H1 (cell line): ENCODE measurements around the gene MPP3. TPM values are rescaled to one million over a fixed set of nuclear protein-coding genes. Genes with fewer than 3 reads are reported as not detected.

Experiments
- CTCF ChIA-PET: fragments of 300-600 bp; sonication (Branson Sonifier 250); formaldehyde crosslinking; loops from one replicate; lab custom pipeline; 2021; ENCODE audit not compliant: partially characterized antibody; lab: Charles Lee
- POLR2A ChIA-PET: fragments of 300-600 bp; sonication (Branson Sonifier 250); formaldehyde crosslinking; loops from one replicate; lab custom pipeline; 2021; ENCODE audit warnings: inconsistent platforms; ENCODE audit not compliant: partially characterized antibody; lab: Charles Lee
- DNase-seq, 2 experiments: peaks; one replicate each; pipeline versions ENCODE4 v3.0.0 to v3.0.0-alpha.2; 2010 to 2022; ENCODE audit warnings: low spot score in 2 of 2, low read depth in 1 of 2, mixed read lengths in 1 of 2
- FAIRE-seq: peaks from 2 replicates; lab custom pipeline; 2011; peaks lifted over from hg19 to GRCh38; lab: Jason Lieb, UNC
- H2AFZ ChIP-seq: 2 replicates; pipeline ENCODE4 v1.8.1; 2012; ENCODE audit warnings: low read length, inconsistent platforms
- H2AK5ac ChIP-seq: 2 replicates; pipeline ENCODE4 v1.6.1; 2013; ENCODE audit warnings: low read depth, low read length
- H2BK120ac ChIP-seq: replicated peaks from 2 replicates; pipeline ENCODE3; 2013; ENCODE audit warnings: low read depth, low read length, inconsistent platforms
- H2BK12ac ChIP-seq: 2 replicates; pipeline ENCODE4 v1.6.1; 2013; ENCODE audit warnings: low read depth, low read length
- H2BK15ac ChIP-seq: 2 replicates; pipeline ENCODE4 v1.6.1; 2013; ENCODE audit warnings: low read length
- H2BK20ac ChIP-seq: 2 replicates; pipeline ENCODE4 v1.6.1; 2013; ENCODE audit warnings: low read length
- H2BK5ac ChIP-seq: 2 replicates; pipeline ENCODE4 v1.6.1; 2013; ENCODE audit warnings: low read depth, low read length
- H3K14ac ChIP-seq: 2 replicates; pipeline ENCODE4 v1.6.1; 2013; ENCODE audit warnings: inconsistent platforms; ENCODE audit not compliant: insufficient read length
- H3K18ac ChIP-seq: 2 replicates; pipeline ENCODE4 v1.6.1; 2013; ENCODE audit warnings: low read length; ENCODE audit errors: extremely low read depth
- H3K23ac ChIP-seq: 2 replicates; pipeline ENCODE4 v1.6.1; 2013; ENCODE audit warnings: inconsistent platforms; ENCODE audit not compliant: insufficient read length
- H3K23me2 ChIP-seq: 2 replicates; pipeline ENCODE4 v1.6.1; 2013; ENCODE audit warnings: low read depth, low read length
- H3K27ac ChIP-seq: 2 replicates; pipeline ENCODE4 v1.6.1; 2011; ENCODE audit warnings: low read depth, low read length, inconsistent platforms
- H3K27me3 ChIP-seq, 4 experiments: replicated peaks in 1 of 4; 1 replicate in 1 of 4; 2 replicates in 3 of 4; pipeline versions ENCODE4 v1.6.1 to v1.8.1; 2011 to 2013; ENCODE audit warnings: low read length in 3 of 4, mild to moderate bottlenecking in 3 of 4, inconsistent platforms in 2 of 4, mixed read lengths in 2 of 4, moderate library complexity in 1 of 4; ENCODE audit not compliant: control insufficient read depth in 3 of 4, insufficient read depth in 3 of 4; ENCODE audit errors: extremely low read depth in 1 of 4
- H3K36me3 ChIP-seq, 4 experiments: 2 replicates each; pipeline versions ENCODE4 v1.6.1 to v1.8.1; 2011 to 2013; ENCODE audit warnings: mild to moderate bottlenecking in 4 of 4, low read length in 3 of 4, moderate library complexity in 2 of 4, control low read depth in 1 of 4, inconsistent platforms in 1 of 4; ENCODE audit not compliant: insufficient read depth in 4 of 4, control insufficient read depth in 2 of 4
- H3K4ac ChIP-seq: replicated peaks from 2 replicates; pipeline ENCODE3; 2013; ENCODE audit warnings: low read length, low read depth, mixed read lengths, inconsistent platforms; ENCODE audit not compliant: insufficient read length
- H3K4me1 ChIP-seq, 4 experiments: replicated peaks in 1 of 4; 1 replicate in 1 of 4; 2 replicates in 3 of 4; pipeline versions ENCODE4 v1.6.1 to v1.8.1; 2011 to 2013; ENCODE audit warnings: low read length in 3 of 4, inconsistent platforms in 2 of 4, mixed read lengths in 1 of 4; ENCODE audit not compliant: insufficient read depth in 4 of 4, control insufficient read depth in 3 of 4
- H3K4me2 ChIP-seq, 2 experiments: 2 replicates each; pipeline versions ENCODE4 v1.6.1 to v1.8.1; 2011 to 2013; ENCODE audit warnings: low read depth in 2 of 2, low read length in 2 of 2, control low read depth in 1 of 2, inconsistent platforms in 1 of 2, mild to moderate bottlenecking in 1 of 2; ENCODE audit not compliant: insufficient read depth in 1 of 2
- H3K4me3 ChIP-seq, 4 experiments: fragments of 200-600, 300-600 bp in 1 of 4; sonication (generic), shearing (Covaris generic), sonication (Bioruptor Twin) in 1 of 4; 2 replicates each; pipeline versions ENCODE4 v1.5.1 to v1.8.1; 2011 to 2016; ENCODE audit warnings: low read length in 4 of 4, low read depth in 3 of 4, control low read depth in 2 of 4, inconsistent platforms in 2 of 4, mild to moderate bottlenecking in 2 of 4, mixed read lengths in 1 of 4, moderate library complexity in 1 of 4; ENCODE audit not compliant: insufficient read depth in 2 of 4; ENCODE audit errors: extremely low read depth in 1 of 4
- H3K56ac ChIP-seq: replicated peaks from 2 replicates; pipeline ENCODE3; 2013; ENCODE audit warnings: low read depth, mild to moderate bottlenecking, mixed read lengths, low read length, inconsistent platforms; ENCODE audit not compliant: insufficient read length
- H3K79me1 ChIP-seq: 2 replicates; pipeline ENCODE4 v1.6.1; 2013; ENCODE audit warnings: low read depth, low read length, control low read depth
- H3K79me2 ChIP-seq, 2 experiments: 2 replicates each; pipeline versions ENCODE4 v1.6.1 to v1.8.1; 2012 to 2013; ENCODE audit warnings: low read length in 2 of 2, mild to moderate bottlenecking in 2 of 2, inconsistent platforms in 1 of 2; ENCODE audit not compliant: insufficient read depth in 2 of 2, control insufficient read depth in 1 of 2
- H3K9ac ChIP-seq, 4 experiments: replicated peaks in 1 of 4; 1 replicate in 1 of 4; 2 replicates in 3 of 4; pipeline versions ENCODE4 v1.6.1 to v1.8.1; 2011 to 2013; ENCODE audit warnings: low read depth in 3 of 4, low read length in 3 of 4, control low read depth in 2 of 4, mild to moderate bottlenecking in 2 of 4, moderate library complexity in 2 of 4, inconsistent platforms in 1 of 4; ENCODE audit errors: extremely low read depth in 1 of 4
- H3K9me3 ChIP-seq, 2 experiments: 2 replicates each; pipeline versions ENCODE4 v1.6.1 to v1.8.1; 2012 to 2013; ENCODE audit warnings: mild to moderate bottlenecking in 2 of 2, moderate library complexity in 2 of 2, control low read depth in 1 of 2, inconsistent platforms in 1 of 2, low read depth in 1 of 2, low read length in 1 of 2, mixed read lengths in 1 of 2; ENCODE audit not compliant: insufficient read depth in 2 of 2
- H4K20me1 ChIP-seq, 2 experiments: replicated peaks in 1 of 2; 2 replicates each; pipeline versions ENCODE3 to v1.8.1; 2011 to 2013; ENCODE audit warnings: inconsistent platforms in 2 of 2, low read length in 2 of 2, mild to moderate bottlenecking in 1 of 2; ENCODE audit not compliant: insufficient read depth in 2 of 2, control insufficient read depth in 1 of 2
- H4K5ac ChIP-seq: 2 replicates; pipeline ENCODE4 v1.6.1; 2013; ENCODE audit warnings: low read length, low read depth, mixed read lengths, inconsistent platforms; ENCODE audit not compliant: insufficient read length
- H4K8ac ChIP-seq: 2 replicates; pipeline ENCODE4 v1.8.0; 2013; ENCODE audit warnings: mild to moderate bottlenecking, moderate library complexity, low read length, inconsistent platforms; ENCODE audit not compliant: insufficient read depth; ENCODE audit errors: extremely low read depth
- H4K91ac ChIP-seq: replicated peaks from 2 replicates; pipeline ENCODE3; 2013; ENCODE audit warnings: low read length, mixed read lengths, inconsistent platforms; ENCODE audit not compliant: insufficient read length
- ASH2L ChIP-seq: fragments of 200-600, 300-600 bp; sonication (generic); IDR thresholded peaks from one replicate; pipeline ENCODE4 v1.7.1; 2017; ENCODE audit warnings: low read length
- BCL11A ChIP-seq, 2 experiments: IDR thresholded peaks; one replicate each; pipeline ENCODE4 v1.6.1; 2011; ENCODE audit warnings: low read depth in 2 of 2, low read length in 2 of 2, mild to moderate bottlenecking in 2 of 2
- CBX5 ChIP-seq: fragments of 300-800, 300-1000 bp; sonication (generic); IDR thresholded peaks from 2 replicates; pipeline ENCODE4 v1.7.1; 2016; ENCODE audit warnings: antibody characterized with exemption, low read length, low read depth
- CREB1 ChIP-seq: IDR thresholded peaks from 2 replicates; pipeline ENCODE4 v1.6.1; 2012; ENCODE audit warnings: inconsistent platforms
- EZH2 ChIP-seq: fragments of 200-600 bp; sonication (generic); IDR thresholded peaks from 2 replicates; pipeline ENCODE4 v1.7.1; 2012; ENCODE audit warnings: low read depth, mild to moderate bottlenecking, moderate library complexity, low read length, inconsistent platforms; ENCODE audit not compliant: severe bottlenecking
- JUND ChIP-seq: IDR thresholded peaks from 2 replicates; pipeline ENCODE4 v1.6.1; 2011; ENCODE audit warnings: mild to moderate bottlenecking, improper control_type of control experiment, low read length
- KDM4A ChIP-seq: IDR thresholded peaks from one replicate; pipeline ENCODE4 v1.7.1; 2012; ENCODE audit warnings: low read depth, mild to moderate bottlenecking, moderate library complexity, low read length, inconsistent platforms; ENCODE audit not compliant: severe bottlenecking
- NRF1 ChIP-seq: IDR thresholded peaks from 2 replicates; pipeline ENCODE4 v1.6.1; 2011; ENCODE audit warnings: mild to moderate bottlenecking, low read depth, low read length, improper control_type of control experiment
- POU5F1 ChIP-seq: IDR thresholded peaks from 2 replicates; pipeline ENCODE4 v1.6.1; 2011; ENCODE audit warnings: low read depth, mild to moderate bottlenecking, low read length, moderate library complexity
- RAD21 ChIP-seq, 2 experiments: IDR thresholded peaks in 1 of 2; conservative IDR thresholded peaks in 1 of 2; 2 replicates each; pipeline ENCODE4 v1.6.1; 2011; ENCODE audit warnings: low read depth in 2 of 2, low read length in 2 of 2, improper control_type of control experiment in 1 of 2, inconsistent platforms in 1 of 2, mild to moderate bottlenecking in 1 of 2, moderate library complexity in 1 of 2
- RFX5 ChIP-seq: IDR thresholded peaks from 2 replicates; pipeline ENCODE4 v1.6.1; 2011; ENCODE audit warnings: low read depth, low read length, improper control_type of control experiment, borderline replicate concordance
- SP1 ChIP-seq: IDR thresholded peaks from 2 replicates; pipeline ENCODE4 v1.6.1; 2011; ENCODE audit warnings: low read depth, low read length
- SP4 ChIP-seq: IDR thresholded peaks from 2 replicates; pipeline ENCODE4 v1.6.1; 2012; ENCODE audit warnings: low read length, inconsistent platforms
- YY1 ChIP-seq: IDR thresholded peaks from 2 replicates; pipeline ENCODE4 v1.6.1; 2011; ENCODE audit warnings: low read depth, mild to moderate bottlenecking, low read length
- ZNF274 ChIP-seq: IDR thresholded peaks from 2 replicates; pipeline ENCODE4 v1.7.0; 2012; ENCODE audit warnings: low read length, borderline replicate concordance; ENCODE audit errors: extremely low read depth
- WGBS, 2 experiments: shearing (Covaris generic) in 1 of 2; methylation state at CpG; one replicate each; pipeline versions ENCODE4 v1.1.6 to v1.1.7; 2013 to 2015; ENCODE audit warnings: low lambda C conversion rate in 2 of 2, mixed read lengths in 2 of 2, inconsistent platforms in 1 of 2, low coverage in 1 of 2, missing lambda C conversion rate in 1 of 2; ENCODE audit not compliant: insufficient replicate concordance in 2 of 2, insufficient coverage in 1 of 2, insufficient read length in 1 of 2; ENCODE audit errors: extremely low coverage in 1 of 2, missing lambda C conversion rate in 1 of 2; 5-methylcytosine and 5-hydroxymethylcytosine counted together
- polyA plus RNA-seq, 7 experiments: library from polyadenylated mRNA; depleted of rRNA in 3 of 7; stranded (reverse) in 5 of 7; unstranded in 2 of 7; fragments of >200 nt in 5 of 7; fragments of 200-250 nt in 2 of 7; gene quantifications; 1 replicate in 5 of 7; 2 replicates in 1 of 7; 4 replicates in 1 of 7; pipeline versions ENCODE4 v1.2.1 to v1.2.3, GENCODE V29; 2011 to 2013; ENCODE audit warnings: missing spikeins in 2 of 7, mixed read lengths in 2 of 7
- total RNA-seq: library from RNA; stranded (reverse); fragmentation: NEBNext Ultra II Directional; extraction: Animal tissue kit (Norgen Biotek cat#: 25700); gene quantifications from 2 replicates; pipeline ENCODE4 v1.2.1, GENCODE V29; 2021

The MPP3 gene
- total and polyA plus RNA-seq, 2 of the 8 experiments (the other 6 are each of a cell fraction or from before 2014, with no cell fraction given): 3.1 to 6.1 TPM

GRCh38 chr17:43857141-43857540 is 24.2 kb upstream of the MPP3 start:
- Histone ChIP-seq H4K5ac (no peak overlapping the region), H4K91ac (no peak overlapping the region), H3K4me3 (no peak overlapping the region), H3K4me2 (no peak overlapping the region), H3K9me3 (no peaks in the 10 kb centered on the region), H3K4me1 (peaks cover 0 to 4% (median under 1%) of the 10 kb centered on the region in 4 experiments; a peak in 3 of 7 replicates), H3K23me2 (no peaks in the 10 kb centered on the region), H3K4ac (no peak overlapping the region), H2BK5ac (no peak overlapping the region), H3K14ac (no peak overlapping the region), H3K27ac (no peak overlapping the region), H2BK120ac (no peak overlapping the region), H3K36me3 (no peaks in the 10 kb centered on the region), H4K8ac (no peak overlapping the region)
- DNase-seq: no peak
- no peak for TF ChIP-seq RAD21 (IDR thresholded peaks at IDR 0.05 in 1 of 2, conservative IDR thresholded peaks at IDR 0.05 in 1 of 2; ENCODE audit: low read depth in 2 of 2, low read length in 2 of 2)
- no peak for TF ChIP-seq SP4
- no peak for TF ChIP-seq CBX5
- no peak for TF ChIP-seq POU5F1
- TF ChIP-seq SP1: no peak
- no peak for TF ChIP-seq EZH2
- TF ChIP-seq RFX5: no peak
- TF ChIP-seq CREB1: no peak
- TF ChIP-seq NRF1: no peak
- TF ChIP-seq ZNF274: no peak
- TF ChIP-seq BCL11A (IDR thresholded peaks at IDR 0.05; ENCODE audit: low read depth in 2 of 2, low read length in 2 of 2): no peak
- no peak for TF ChIP-seq KDM4A
- TF ChIP-seq JUND: no peak
- TF ChIP-seq ASH2L: no peak
- no peak for TF ChIP-seq YY1
- TF ChIP-seq, all 59 proteins: peak for 0
- POLR2A ChIA-PET: no interaction called here
- no peak overlapping the region for H3K9ac ChIP-seq
- H2BK12ac ChIP-seq: no peak overlapping the region
- no peaks in the 10 kb centered on the region for H4K20me1 ChIP-seq
- no peak overlapping the region for H2AK5ac ChIP-seq
- no peaks in the 10 kb centered on the region for H3K79me1 ChIP-seq
- WGBS, 2 experiments: 88% methylated on average over 5 of the region's 5 CpGs; no CpG with 5 or more reads in 1 of the 2 experiments
- CTCF ChIA-PET: interaction anchor here (0.8 to 6.0 kb wide), 10 partner anchors 11 to 69 kb away, joined by 3 to 30 read pairs (median 5); partner anchors contain the start of gene CD300LG
- H2AFZ ChIP-seq: no peak overlapping the region
- H3K56ac ChIP-seq: no peak overlapping the region
- no peak overlapping the region for H2BK15ac ChIP-seq
- no peak overlapping the region for H3K18ac ChIP-seq
- no peak overlapping the region for H2BK20ac ChIP-seq
- H3K27me3 ChIP-seq: no peaks in the 10 kb centered on the region
- H3K23ac ChIP-seq: no peak overlapping the region
- no peak for FAIRE-seq
- H3K79me2 ChIP-seq: no peaks in the 10 kb centered on the region
